OCI-LY3 (cell line): ENCODE results near the gene VWA7.

ENCODE experiments used
- CTCF ChIP-seq: fragments of 200-600, 300-600 bp; sonication (generic); IDR thresholded peaks from 2 replicates; pipeline ENCODE4 v1.5.1; 2014; ENCODE audit warnings: antibody characterized with exemption, low read length, low read depth
- EZH2phosphoT487 ChIP-seq: fragments of 200-600 bp; shearing (Covaris generic); IDR thresholded peaks from 2 replicates; pipeline ENCODE4 v1.6.1; 2018; ENCODE audit warnings: antibody characterized with exemption, mixed run types, low read depth

GRCh38 chr6:31742894-31743293 lies 34.2 kb downstream of the VWA7 start:
- TF ChIP-seq CTCF = no peak
- TF ChIP-seq EZH2phosphoT487 = no peak
